Keratinocyte (primary cell): ENCODE measurements around the gene SCN4A. TPM values are rescaled to one million over a fixed set of nuclear protein-coding genes. Genes with fewer than 3 reads are reported as not detected.

Source experiments
- DNase-seq: peaks from one replicate; pipeline ENCODE4 v3.0.0-alpha.2; 2011; ENCODE audit warnings: low read depth, missing footprints, low spot score
- FAIRE-seq: peaks from 2 replicates; lab custom pipeline; 2011; peaks lifted over from hg19 to GRCh38; lab: Jason Lieb, UNC
- H2AFZ ChIP-seq: 2 replicates; pipeline ENCODE4 v1.6.0; 2012; ENCODE audit warnings: low read length, control low read depth, inconsistent platforms; ENCODE audit not compliant: control insufficient read depth
- H3K27ac ChIP-seq: 2 replicates; pipeline ENCODE4 v1.5.1; 2011; ENCODE audit warnings: low read length; ENCODE audit not compliant: control insufficient read depth, insufficient read depth
- H3K27me3 ChIP-seq: 3 replicates; pipeline ENCODE4 v1.6.0; 2011; ENCODE audit warnings: low read length; ENCODE audit not compliant: control insufficient read depth, insufficient read depth; ENCODE audit errors: extremely low read depth
- H3K36me3 ChIP-seq, 2 experiments: 2 replicates in 1 of 2; 3 replicates in 1 of 2; pipeline ENCODE4 v1.5.1; 2011; ENCODE audit warnings: low read length in 2 of 2, mild to moderate bottlenecking in 1 of 2; ENCODE audit not compliant: control insufficient read depth in 2 of 2, insufficient read depth in 2 of 2; ENCODE audit errors: extremely low read depth in 1 of 2
- H3K4me1 ChIP-seq: 3 replicates; pipeline ENCODE4 v1.5.1; 2011; ENCODE audit warnings: low read length; ENCODE audit not compliant: control insufficient read depth, insufficient read depth; ENCODE audit errors: extremely low read depth
- H3K4me2 ChIP-seq: 3 replicates; pipeline ENCODE4 v1.6.0; 2011; ENCODE audit warnings: low read depth, low read length; ENCODE audit not compliant: control insufficient read depth, insufficient read depth; ENCODE audit errors: extremely low read depth
- H3K4me3 ChIP-seq, 3 experiments: fragments of 200-600 bp in 1 of 3; sonication (generic) in 1 of 3; 2 replicates in 2 of 3; 3 replicates in 1 of 3; pipeline ENCODE4 v1.5.1; 2011 to 2016; ENCODE audit warnings: low read length in 3 of 3, mild to moderate bottlenecking in 3 of 3, control low read depth in 2 of 3, inconsistent platforms in 1 of 3, low read depth in 1 of 3, mixed read lengths in 1 of 3, mixed run types in 1 of 3, moderate library complexity in 1 of 3; ENCODE audit not compliant: control insufficient read depth in 2 of 3, insufficient read depth in 2 of 3; ENCODE audit errors: extremely low read depth in 1 of 3
- H3K79me2 ChIP-seq: 2 replicates; pipeline ENCODE4 v1.6.0; 2012; ENCODE audit warnings: low read length; ENCODE audit not compliant: control insufficient read depth, insufficient read depth
- H3K9ac ChIP-seq: 3 replicates; pipeline ENCODE4 v1.6.0; 2011; ENCODE audit warnings: low read length; ENCODE audit not compliant: control insufficient read depth, insufficient read depth; ENCODE audit errors: extremely low read depth
- H3K9me1 ChIP-seq: 3 replicates; pipeline ENCODE4 v1.6.0; 2011; ENCODE audit warnings: low read length; ENCODE audit not compliant: control insufficient read depth, insufficient read depth; ENCODE audit errors: extremely low read depth
- H3K9me3 ChIP-seq: 2 replicates; pipeline ENCODE4 v1.5.1; 2012; ENCODE audit warnings: low read depth, low read length; ENCODE audit not compliant: control insufficient read depth
- H4K20me1 ChIP-seq: 3 replicates; pipeline ENCODE4 v1.6.0; 2011; ENCODE audit warnings: low read length; ENCODE audit not compliant: control insufficient read depth, insufficient read depth; ENCODE audit errors: extremely low read depth
- EZH2 ChIP-seq: IDR thresholded peaks from one replicate; pipeline ENCODE4 v1.6.1; 2012; ENCODE audit warnings: inconsistent platforms, mild to moderate bottlenecking, low read length, moderate library complexity
- dilution Hi-C: fragments of 300-500 bp; cut with MboI; formaldehyde crosslinking; loops from one replicate; pipeline ENCODE4 v1.7.0; 2020; ENCODE audit warnings: low sequenced_read_pairs; ENCODE audit not compliant: extremely low pct_ligation_motif_present
- polyA plus RNA-seq, 5 experiments: library from polyadenylated mRNA; depleted of rRNA in 3 of 5; stranded (reverse) in 3 of 5; stranded (forward) in 1 of 5; unstranded in 1 of 5; fragments of >200 nt; gene quantifications; 1 replicate in 1 of 5; 2 replicates in 3 of 5; 3 replicates in 1 of 5; pipeline versions ENCODE4 v1.2.1 to v1.2.3, GENCODE V29; 2011 to 2012; ENCODE audit warnings: missing spikeins in 2 of 5, low read depth in 1 of 5, low replicate concordance in 1 of 5
- TF ChIP-seq, protein P1 (sequence below), 3 experiments: IDR thresholded peaks in 1 of 3; conservative IDR thresholded peaks in 1 of 3; optimal IDR thresholded peaks in 1 of 3; 2 replicates in 2 of 3; 3 replicates in 1 of 3; pipeline versions ENCODE3 to v1.5.1; 2011; ENCODE audit warnings: low read length in 3 of 3, mild to moderate bottlenecking in 3 of 3, moderate library complexity in 2 of 3, control low read depth in 1 of 3, inconsistent platforms in 1 of 3; ENCODE audit not compliant: insufficient read depth in 2 of 3; ENCODE audit errors: extremely low read depth in 1 of 3

Gene SCN4A
- polyA plus RNA-seq, 1 donor (not counting 4 experiments of a cell fraction or from before 2014, with no cell fraction given) = not detected

- Histone ChIP-seq H3K9ac (no peak overlapping the region), H3K4me3 (no peak overlapping the region), H3K9me3 (no peaks in the 10 kb centered on the region), H3K79me2 (no peaks in the 10 kb centered on the region), H3K27me3 (peaks cover 7% of the 10 kb centered on the region), H3K27ac (no peak overlapping the region), H3K4me1 (no peaks in the 10 kb centered on the region), H2AFZ (no peak overlapping the region), H4K20me1 (no peaks in the 10 kb centered on the region), H3K36me3 (no peaks in the 10 kb centered on the region), H3K9me1 (no peaks in the 10 kb centered on the region), H3K4me2 (no peak overlapping the region)
- DNase-seq (no peak), FAIRE-seq (no peak)
- dilution Hi-C loops = no loop called here
- TF ChIP-seq EZH2 = no peak
- TF ChIP-seq, protein P1, sequence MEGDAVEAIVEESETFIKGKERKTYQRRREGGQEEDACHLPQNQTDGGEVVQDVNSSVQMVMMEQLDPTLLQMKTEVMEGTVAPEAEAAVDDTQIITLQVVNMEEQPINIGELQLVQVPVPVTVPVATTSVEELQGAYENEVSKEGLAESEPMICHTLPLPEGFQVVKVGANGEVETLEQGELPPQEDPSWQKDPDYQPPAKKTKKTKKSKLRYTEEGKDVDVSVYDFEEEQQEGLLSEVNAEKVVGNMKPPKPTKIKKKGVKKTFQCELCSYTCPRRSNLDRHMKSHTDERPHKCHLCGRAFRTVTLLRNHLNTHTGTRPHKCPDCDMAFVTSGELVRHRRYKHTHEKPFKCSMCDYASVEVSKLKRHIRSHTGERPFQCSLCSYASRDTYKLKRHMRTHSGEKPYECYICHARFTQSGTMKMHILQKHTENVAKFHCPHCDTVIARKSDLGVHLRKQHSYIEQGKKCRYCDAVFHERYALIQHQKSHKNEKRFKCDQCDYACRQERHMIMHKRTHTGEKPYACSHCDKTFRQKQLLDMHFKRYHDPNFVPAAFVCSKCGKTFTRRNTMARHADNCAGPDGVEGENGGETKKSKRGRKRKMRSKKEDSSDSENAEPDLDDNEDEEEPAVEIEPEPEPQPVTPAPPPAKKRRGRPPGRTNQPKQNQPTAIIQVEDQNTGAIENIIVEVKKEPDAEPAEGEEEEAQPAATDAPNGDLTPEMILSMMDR (optimal IDR thresholded peaks at IDR 0.05 in 1 of 3, IDR thresholded peaks at IDR 0.05 in 1 of 3, conservative IDR thresholded peaks at IDR 0.05 in 1 of 3; ENCODE audit: extremely low read depth in 1 of 3, insufficient read depth in 2 of 3, low read length in 3 of 3) = no peak
These were observed 33.8 kb upstream of the SCN4A start for GRCh38 chr17:64006361-64007088.

DNA sequence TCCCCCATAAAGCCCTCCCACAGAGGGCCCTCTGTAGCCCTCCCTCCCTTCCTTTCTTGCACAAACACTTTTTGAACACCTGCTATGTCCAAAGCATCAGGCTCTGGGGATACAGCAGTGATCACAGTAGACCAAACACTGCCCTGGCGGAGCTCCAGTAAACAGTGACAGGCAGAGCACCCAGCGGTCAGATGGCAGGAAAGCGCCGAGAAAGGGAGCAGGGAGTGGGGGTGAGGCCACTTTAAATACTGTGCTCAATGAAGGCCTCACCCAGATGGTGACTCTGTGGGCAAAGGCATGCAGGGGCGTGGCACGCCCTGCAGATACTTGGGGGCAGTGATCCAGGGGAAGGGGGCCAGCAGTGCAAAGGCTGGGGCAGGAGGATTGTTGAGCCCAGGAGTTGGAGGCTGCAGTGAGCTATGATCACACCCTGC lies 33.0 kb upstream of the SCN4A start:
- DNase-seq (no peak), FAIRE-seq (no peak)
- TF ChIP-seq EZH2 = no peak
- TF ChIP-seq, protein P1 (optimal IDR thresholded peaks at IDR 0.05 in 1 of 3, IDR thresholded peaks at IDR 0.05 in 1 of 3, conservative IDR thresholded peaks at IDR 0.05 in 1 of 3; ENCODE audit: extremely low read depth in 1 of 3, insufficient read depth in 2 of 3, low read length in 3 of 3) = no peak
- Histone ChIP-seq H3K4me2 (no peak overlapping the region), H3K9me3 (no peaks in the 10 kb centered on the region), H3K4me3 (no peak overlapping the region), H3K9ac (no peak overlapping the region), H2AFZ (no peak overlapping the region), H4K20me1 (no peaks in the 10 kb centered on the region), H3K9me1 (no peaks in the 10 kb centered on the region), H3K4me1 (no peaks in the 10 kb centered on the region), H3K27ac (no peak overlapping the region), H3K27me3 (peaks cover 7% of the 10 kb centered on the region), H3K36me3 (no peaks in the 10 kb centered on the region), H3K79me2 (no peaks in the 10 kb centered on the region)
- dilution Hi-C loops = no loop called here
